Measurements from ENCODE around the gene KRT15.
A peak's percentile ranks its signal among the peaks of the same experiment; 100 is the strongest.

KRT15 gene

DNA sequence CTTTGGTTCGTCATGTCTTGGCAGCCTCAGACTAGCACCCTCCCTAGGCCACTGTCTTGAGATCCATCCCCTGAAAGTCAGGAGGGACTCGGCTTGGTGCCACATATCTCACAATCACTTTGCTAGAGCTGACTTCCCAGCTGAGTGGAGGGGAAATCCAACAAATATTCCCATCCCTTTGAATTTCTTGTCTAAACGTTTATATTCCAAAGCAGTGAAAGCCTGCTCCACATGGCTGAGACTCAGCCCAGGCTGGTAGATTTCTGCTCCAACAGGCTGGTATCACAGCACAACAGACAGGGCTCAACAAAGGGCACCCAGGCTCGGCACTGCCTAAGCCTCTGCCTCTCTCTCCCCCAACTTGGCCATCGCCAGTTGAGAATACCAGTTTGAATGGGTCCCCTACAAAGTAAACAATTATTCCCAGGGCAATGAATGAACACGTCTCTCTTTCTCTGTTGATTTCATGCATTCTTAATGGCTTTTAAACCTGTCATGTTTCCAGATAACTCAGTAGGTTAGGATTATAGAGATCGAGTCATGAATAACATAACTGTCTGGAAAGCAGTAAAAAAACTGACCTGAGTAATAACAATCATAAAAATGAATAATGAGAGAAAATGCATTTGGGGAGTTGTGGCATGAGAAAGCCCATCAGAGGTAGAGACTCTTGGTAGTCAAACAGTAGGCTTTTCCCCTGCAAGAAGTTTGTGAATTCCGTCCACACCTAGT, 14.3 kb downstream of the KRT15 start:
- no peak for DNase-seq (ENCODE audit: low read depth)
- TF ChIP-seq, protein P1, sequence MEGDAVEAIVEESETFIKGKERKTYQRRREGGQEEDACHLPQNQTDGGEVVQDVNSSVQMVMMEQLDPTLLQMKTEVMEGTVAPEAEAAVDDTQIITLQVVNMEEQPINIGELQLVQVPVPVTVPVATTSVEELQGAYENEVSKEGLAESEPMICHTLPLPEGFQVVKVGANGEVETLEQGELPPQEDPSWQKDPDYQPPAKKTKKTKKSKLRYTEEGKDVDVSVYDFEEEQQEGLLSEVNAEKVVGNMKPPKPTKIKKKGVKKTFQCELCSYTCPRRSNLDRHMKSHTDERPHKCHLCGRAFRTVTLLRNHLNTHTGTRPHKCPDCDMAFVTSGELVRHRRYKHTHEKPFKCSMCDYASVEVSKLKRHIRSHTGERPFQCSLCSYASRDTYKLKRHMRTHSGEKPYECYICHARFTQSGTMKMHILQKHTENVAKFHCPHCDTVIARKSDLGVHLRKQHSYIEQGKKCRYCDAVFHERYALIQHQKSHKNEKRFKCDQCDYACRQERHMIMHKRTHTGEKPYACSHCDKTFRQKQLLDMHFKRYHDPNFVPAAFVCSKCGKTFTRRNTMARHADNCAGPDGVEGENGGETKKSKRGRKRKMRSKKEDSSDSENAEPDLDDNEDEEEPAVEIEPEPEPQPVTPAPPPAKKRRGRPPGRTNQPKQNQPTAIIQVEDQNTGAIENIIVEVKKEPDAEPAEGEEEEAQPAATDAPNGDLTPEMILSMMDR (conservative IDR thresholded peaks at IDR 0.05; ENCODE audit: low read length) = no peak
- no peak overlapping the region for H3K4me3 ChIP-seq (ENCODE audit: low read length)

DNA sequence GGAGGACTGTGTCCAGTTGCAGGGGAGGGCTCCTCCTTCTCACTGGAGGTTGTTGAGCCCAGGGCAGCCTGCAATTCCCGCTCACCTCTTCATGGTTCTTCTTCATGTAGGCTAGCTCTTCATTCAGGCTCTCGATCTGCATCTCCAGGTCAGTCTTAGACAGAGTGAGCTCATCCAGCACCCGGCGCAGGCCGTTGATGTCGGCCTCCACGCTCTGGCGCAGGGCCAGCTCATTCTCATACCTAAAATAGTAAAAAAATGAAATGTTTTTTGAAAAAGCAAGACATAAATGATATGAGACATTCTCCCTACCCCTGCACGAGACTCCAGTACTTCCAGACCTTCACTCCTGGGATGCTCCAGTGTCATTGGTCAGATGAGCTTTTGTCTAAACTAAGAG, 15.5 kb downstream of the KRT15 start:
- TF ChIP-seq, protein P1 (conservative IDR thresholded peaks at IDR 0.05; ENCODE audit: low read length) = no peak

DNA sequence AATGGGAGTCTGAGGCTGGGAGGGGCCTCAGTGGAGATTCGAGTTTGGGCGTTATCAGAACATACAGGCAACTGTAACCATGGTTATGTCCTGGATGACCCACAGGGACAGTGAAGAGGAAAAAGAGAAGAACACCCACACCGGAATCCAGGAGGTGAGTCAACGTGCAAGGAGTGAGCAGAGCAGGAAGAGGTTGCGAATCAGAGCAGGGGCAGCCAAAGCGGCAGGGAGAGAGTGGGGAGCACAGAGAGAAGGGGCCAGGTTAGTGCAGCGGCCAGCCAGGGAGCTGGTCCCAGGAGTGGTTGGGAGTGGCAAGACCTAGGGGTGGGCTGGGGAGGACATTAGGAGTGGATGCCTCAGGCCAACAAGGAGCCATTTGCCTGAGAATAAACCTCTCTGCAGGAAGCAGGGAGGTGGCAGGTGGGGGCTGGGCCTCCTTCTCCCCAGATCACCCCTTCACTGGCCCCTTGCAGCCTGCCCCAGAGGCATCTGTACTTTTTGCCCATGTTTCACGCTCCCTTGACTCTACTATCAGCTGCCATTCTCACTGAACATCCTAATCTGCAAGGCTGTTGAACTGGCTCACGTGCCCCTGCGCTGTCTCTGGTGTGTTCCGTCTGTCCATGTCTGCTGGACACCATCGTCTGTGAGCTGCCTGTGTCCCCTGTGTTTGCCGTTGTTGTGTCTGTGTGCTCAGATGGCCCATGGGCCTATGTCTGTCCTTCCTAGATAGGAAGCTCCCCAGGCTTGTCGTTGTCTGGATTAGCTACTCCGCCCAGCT, 18.4 kb downstream of the KRT15 start:
- TF ChIP-seq, protein P1 (conservative IDR thresholded peaks at IDR 0.05; ENCODE audit: low read length) = no peak
- DNase-seq (ENCODE audit: low read depth) = peak; percentile 41
- no peak overlapping the region for H3K4me3 ChIP-seq (ENCODE audit: low read length)

More for the DNA sequence above, 15.5 kb downstream of the KRT15 start:
- no peak overlapping the region for H3K4me3 ChIP-seq (ENCODE audit: low read length)
- DNase-seq (ENCODE audit: low read depth) = no peak

DNA sequence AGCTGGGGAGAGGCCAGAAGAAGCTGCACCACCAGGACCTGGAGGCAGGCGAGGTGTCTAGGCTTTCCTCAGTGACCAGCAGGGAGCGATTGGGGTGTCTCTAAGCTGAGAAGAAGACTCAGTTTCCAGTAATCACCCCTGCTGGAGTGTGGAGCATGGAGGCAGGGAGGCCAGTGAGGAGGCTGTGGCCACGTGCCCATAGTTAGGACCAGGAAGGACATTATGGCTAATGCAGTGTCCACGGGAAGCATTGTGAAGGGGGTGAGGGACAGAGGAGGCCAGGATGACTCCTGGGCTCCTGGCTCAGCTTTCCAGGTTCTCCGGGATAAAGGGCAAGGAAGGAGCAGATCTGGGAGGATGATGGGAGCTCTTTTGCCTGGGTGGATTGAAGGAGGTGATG, 19.0 kb downstream of the KRT15 start:
- no peak for DNase-seq (ENCODE audit: low read depth)
- no peak overlapping the region for H3K4me3 ChIP-seq (ENCODE audit: low read length)
- TF ChIP-seq, protein P1 (conservative IDR thresholded peaks at IDR 0.05; ENCODE audit: low read length) = no peak

DNA sequence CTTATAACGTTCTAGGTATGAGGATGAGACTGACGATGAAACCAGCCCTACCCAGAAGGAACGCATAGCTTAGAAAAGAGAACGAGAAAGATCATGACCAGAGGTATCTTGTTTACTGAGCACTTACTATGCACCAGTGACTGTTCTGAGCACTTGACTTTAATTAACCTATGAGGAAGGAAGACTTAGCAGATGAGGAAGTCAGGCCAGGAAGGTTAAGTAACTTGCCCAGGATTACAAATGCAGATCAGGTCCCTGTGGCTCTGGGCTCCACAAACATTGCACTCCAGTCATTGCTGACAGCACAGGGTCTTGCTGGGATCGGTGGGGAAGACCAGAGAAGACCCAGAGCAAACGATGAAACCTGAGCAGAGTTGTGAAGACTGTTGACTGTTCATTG, 20.4 kb downstream of the KRT15 start:
- H3K4me3 ChIP-seq (ENCODE audit: low read length) = no peak overlapping the region
- TF ChIP-seq, protein P1 (conservative IDR thresholded peaks at IDR 0.05; ENCODE audit: low read length) = no peak
- DNase-seq (ENCODE audit: low read depth) = no peak

DNA sequence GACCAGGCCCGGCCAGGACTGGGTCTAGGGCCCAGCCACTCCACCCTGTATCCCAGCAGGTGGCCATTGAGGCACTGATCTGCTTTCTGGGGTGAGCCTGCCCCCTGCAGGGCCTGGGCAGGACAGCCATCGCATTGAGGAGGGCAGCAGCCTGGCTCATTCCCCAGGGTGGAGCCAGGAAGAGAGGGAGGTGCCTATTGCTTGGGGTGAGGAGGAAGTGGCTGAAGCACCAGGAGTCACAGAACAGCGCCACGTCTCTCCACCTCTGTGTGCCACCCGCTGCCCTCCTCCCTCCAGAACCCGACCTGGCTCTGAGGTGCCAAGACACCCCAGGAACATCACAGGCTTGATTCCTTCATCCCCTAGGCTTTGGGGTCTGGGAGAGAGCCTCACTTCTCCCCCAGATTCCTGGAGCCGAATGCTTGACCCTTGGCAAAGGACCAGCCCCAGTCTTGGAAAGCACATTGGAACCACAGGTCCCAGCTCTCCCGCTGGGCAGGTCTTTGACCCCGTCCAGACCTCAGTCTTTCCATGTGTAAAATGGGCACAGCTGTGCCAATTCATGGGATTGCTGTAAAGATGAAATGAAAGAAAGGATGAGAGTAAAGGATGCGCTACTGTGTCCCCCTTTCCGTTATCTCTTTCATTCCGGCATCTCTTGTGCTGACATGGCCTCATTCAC, 21.7 kb downstream of the KRT15 start:
- TF ChIP-seq, protein P1 (conservative IDR thresholded peaks at IDR 0.05; ENCODE audit: low read length) = peak; percentile 84
- no peak overlapping the region for H3K4me3 ChIP-seq (ENCODE audit: low read length)
- peak; percentile 86 for DNase-seq (ENCODE audit: low read depth)
